Gastroesophageal sphincter (tissue), 3 donors: ENCODE measurements around the gene GPR12.

Source experiments
- CTCF ChIP-seq, 4 experiments: fragments of 200-600 bp in 2 of 4; fragments of 450-650 bp in 2 of 4; sonication (generic) in 1 of 4; IDR thresholded peaks; one replicate each; pipeline ENCODE4 v1.5.1; 2017 to 2019; ENCODE audit warnings: antibody characterized with exemption in 4 of 4, mild to moderate bottlenecking in 2 of 4, moderate library complexity in 2 of 4
- EP300 ChIP-seq: sonication (generic); formaldehyde crosslinking; IDR thresholded peaks from one replicate; pipeline ENCODE4 v1.6.1; 2017; ENCODE audit warnings: antibody characterized with exemption, mild to moderate bottlenecking
- POLR2A ChIP-seq, 2 donors: fragments of 450-650 bp; IDR thresholded peaks; one replicate each; pipeline ENCODE4 v1.6.1; 2017; ENCODE audit warnings: antibody characterized with exemption in 2 of 2, mild to moderate bottlenecking in 2 of 2, moderate library complexity in 1 of 2
- POLR2AphosphoS5 ChIP-seq: sonication (generic); formaldehyde crosslinking; IDR thresholded peaks from one replicate; pipeline ENCODE4 v1.6.1; 2017; ENCODE audit warnings: antibody characterized with exemption

GRCh38 chr13:26749285-26749684 is 11.3 kb downstream of the GPR12 start:
- no peak for TF ChIP-seq POLR2A (IDR thresholded peaks at IDR 0.05)
- no peak for TF ChIP-seq CTCF (IDR thresholded peaks at IDR 0.05)
- no peak for TF ChIP-seq EP300
- no peak for TF ChIP-seq POLR2AphosphoS5
